CD4-positive, alpha-beta T cell treated with Interleukin-10 for 1 hour (primary cell): ENCODE measurements around the gene RFXANK.
"Not testable (repeated sequence)": the region's sequence is repeated elsewhere in the genome, so short reads cannot be mapped to it uniquely, and the experiment has no call there.

ENCODE experiments used
- DNase-seq: peaks from one replicate; pipeline ENCODE4 v3.0.0-alpha.2; 2020

The RFXANK gene

DNA sequence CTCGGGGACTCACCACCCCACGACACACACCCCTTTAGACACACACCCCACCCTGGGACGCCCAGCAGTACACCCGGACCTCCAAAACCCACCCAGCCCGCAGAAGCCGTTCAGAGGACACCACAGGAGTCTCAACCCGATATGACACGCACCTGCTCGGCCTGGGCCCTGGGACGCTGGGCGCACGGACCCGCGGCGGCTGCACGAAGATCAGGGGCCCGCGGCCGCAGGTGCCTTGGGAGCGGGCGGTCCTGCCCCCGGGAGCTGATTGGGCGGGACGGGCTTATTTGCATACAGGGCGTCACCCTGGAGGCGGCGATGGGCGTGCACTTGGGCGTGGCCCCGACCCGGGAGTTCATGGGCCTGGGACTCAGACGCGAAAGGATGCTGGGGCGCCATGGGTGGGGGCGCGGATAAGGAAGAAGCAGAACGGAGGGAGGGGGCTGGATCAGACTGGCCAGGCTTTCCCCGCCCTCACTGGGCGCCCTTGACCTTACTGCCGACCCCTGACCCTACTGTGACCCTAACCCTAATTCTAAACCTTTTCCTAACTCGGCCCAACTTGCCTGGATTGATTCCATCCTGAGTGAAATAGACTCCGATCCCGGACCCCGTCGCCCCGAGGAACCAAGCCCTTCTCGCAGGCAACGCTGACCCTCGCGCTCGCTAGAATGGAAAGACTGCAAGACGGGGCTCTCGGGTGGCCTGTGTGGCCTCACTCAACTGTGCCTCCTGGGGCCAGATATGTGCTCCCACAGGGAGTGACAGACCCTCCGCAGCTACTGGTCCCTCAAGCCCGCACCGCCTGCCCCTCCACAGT, 21.8 kb upstream of the RFXANK start, which contains the start of gene MEF2B:
Gene MEF2B (minus strand): TSS at position 211 of the 820 bp plus-strand sequence. CDS start 19,528 bp downstream, outside the sequence.
- peak; percentile 78 for DNase-seq

DNA sequence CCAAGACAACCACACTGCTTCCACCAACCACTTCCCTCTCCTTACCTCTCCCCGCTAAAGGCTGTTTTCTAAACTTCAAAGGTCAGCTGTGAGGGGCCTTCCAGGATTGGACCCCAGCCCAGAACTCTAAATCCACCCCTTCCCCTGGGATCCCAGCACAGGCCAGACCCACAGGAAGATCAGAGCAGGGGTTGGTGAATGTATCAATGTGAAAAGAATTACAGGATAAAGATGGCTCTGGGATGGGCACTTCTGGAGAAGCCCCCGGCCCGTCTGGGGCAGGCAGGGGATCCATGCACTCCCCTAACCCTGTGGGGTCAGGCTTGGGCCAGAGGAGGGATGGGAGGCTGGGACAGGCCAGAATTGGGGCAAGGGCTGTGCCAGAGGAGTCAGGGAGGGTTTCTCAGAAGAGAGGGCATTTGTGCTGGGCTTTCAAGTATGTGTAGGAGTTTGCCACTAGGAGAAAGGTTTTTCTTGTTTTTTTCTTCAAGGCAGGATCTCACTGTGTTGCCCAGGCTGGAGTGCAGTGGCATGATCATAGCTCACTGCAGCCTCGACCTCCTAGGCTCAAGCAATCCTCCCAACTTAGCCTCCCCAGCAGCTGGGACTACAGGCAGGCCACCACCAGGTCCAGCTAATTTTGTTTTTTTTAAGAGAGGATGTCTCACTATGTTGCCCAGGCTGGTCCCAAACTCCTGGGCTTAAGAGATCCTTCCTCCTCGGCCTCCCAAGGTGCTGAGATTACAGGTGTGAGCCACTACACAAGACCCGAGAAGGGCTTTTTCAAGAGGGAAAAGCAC, 21.0 kb upstream of the RFXANK start:
- DNase-seq: no peak

DNA sequence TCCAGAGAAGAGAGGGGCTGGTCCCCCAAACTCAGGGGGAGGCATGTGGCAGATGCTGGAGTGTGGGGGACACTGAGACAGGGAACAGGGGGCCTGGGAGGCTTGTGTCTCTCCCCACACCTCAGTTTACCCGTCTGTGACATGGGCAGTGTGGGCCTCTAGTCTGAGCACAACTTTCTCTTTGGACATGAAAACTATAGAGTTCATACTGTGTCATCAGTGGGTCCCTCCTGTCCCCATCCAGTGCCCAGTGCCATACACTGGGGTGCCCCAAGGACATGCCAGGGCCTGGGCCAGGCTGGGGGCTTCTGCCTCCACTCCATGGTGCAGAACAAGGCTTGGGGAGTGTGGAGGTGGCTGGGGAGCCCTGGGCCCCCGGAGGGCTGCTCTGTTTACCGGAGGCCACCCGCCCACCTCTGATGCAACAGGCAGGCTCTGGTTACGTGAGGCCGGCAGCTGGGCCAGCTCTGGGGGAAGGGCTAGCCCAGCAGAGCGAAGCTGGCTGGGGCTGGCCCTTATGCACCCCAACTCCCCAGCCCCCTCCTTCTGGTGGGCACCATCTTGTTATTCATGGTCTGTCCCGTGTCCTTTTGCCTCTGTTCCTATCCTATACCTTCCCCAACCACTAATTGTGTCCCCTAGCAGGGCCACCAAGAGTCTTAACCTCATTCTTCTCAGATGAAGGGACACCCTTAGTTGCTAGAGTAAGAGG, 20.1 kb upstream of the RFXANK start:
- DNase-seq: no peak

DNA sequence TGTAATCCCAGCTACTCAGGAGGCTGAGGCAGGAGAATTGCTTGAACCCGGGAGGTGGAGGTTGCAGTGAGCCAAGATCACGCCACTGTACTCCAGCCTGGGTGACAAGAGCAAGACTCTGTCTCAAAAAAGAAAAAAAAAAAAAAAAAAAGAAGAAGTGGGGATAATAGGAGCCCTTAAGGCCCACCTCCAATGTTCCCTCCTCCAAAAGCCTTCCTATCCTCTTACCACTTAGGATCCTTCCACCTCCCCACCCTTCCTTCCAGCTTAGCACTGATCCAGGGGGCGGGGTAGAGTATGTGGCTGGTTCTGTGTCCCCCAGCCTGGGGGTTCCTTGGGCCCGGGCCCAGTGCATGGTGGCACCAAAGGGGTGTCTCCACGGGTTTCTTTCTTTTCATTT, 18.8 kb upstream of the RFXANK start:
- DNase-seq: not testable (repeated sequence)

DNA sequence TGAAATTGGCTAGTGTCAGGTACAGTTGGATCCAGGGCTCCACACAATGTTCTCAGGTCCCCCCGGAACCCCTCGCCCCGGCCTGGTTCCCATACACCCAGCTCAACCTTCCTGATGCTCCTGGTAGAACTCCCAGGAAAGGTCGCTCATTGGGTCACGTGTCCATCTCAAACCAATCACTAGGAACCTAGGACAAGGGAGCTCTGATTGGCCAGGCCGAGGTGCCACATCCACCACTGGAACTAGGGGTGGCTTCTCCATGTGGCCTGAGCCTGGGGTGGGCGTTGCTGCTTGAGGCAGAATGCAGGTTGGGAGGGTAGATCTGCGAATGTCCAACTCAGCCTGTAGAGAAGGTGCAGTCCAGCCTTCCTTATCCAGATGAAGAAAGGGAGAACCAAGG, 15.1 kb upstream of the RFXANK start:
- no peak for DNase-seq

DNA sequence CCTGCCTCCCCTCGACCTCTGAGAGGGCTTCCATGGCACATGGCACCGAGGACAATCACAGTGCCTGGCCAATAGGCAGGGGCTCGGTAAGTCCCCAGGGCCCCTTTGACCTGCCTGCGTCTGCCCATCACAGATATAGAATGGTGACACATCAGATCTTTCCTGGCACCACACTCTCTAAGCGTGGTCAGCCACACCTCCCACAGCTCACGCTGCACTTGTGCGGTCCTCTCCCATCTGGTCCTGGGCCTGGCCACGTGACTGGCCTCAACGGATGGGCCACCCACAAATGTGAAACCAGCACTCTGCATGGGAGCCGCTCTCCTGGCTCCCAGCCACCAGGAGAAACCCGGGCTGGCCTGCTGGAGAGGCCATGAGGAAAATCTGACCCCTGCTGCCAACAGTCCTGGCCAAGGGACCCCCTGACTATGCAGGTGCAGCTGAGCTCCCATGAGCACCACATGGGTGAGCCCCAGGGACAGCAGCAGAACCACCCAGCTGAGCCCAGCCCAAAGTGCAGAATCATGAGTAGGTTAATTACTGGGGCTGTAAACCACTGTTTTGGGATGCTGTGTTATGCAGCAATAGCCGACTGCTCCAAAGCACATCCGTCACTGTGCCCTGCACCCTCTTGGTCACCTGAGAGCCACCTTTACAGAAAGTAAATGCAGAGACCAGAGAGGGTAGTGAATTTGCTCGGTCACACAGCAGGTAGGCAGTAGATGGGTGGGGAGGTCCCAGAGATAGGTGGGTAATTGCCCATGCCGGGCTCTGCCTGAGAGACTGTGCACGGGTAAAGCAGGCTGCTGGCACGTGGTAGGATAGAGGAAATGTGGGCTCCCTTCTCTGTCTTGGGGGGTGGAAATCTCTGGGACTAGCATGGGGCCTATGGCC, 12.3 kb upstream of the RFXANK start:
- DNase-seq: no peak

DNA sequence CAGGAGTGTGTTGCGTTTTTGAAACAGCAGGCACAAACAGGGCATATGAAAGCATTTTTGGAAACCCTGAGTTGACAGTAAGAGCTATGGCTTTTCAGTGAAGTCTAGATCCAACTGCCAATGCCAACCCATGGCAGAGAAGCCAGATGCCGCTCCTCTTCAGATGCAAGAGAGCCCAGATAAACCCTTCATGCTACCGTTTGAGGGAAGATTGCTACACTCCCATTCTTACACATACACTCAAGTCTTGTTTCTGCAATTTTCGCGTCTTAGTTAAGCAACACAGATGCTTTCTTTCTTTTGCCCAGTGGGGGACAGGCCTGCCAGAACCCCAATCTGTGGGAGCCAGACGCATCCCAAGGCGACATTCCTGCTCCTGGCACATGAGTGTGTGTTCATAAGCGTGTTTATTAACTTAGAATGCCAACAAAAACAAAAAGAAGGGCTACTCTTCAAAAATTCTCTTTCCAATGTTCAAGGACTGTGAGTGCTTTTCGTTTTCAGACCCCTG, 10.5 kb upstream of the RFXANK start:
- no peak for DNase-seq

DNA sequence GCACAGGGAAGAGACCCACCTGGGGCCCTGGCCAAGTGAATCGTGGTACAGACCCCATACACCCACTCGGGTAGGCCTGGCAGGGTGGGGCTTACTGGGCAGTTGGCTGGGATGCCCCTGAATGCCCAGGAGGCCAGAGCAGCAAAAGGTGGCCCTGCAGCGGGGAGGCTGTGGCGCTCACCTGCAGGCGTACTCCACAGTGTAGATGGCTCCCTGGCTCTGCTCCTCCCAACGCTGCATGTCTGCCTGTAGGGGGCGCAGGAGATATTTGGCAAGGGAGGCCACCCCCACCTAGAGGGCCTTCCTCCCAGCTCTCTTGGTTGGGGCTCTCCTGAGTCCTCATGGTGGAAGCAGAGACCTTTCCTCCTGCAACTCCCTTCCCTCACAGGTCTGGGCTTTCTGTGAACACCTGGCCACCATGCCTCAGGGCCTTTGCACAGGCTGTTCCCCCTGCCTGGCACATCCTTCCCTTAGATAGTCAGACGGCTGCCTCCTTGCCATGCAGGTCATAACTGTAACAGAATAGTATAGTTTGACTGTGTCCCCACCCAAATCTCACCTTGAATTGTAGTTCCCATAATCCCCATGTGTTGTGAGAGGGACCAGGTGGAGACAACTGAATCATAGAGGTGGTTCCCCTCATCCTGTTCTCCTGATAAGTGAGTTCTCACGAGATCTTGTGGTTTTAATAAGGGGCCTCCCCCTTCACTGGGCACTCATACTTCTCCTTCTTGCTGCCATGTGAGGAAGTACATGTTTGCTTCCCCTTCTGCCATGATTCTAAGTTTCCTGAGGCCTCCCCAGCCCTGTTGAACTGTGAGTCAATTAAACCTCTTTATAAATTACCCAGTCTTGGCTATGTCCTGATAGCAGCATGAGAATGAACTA, 6.0 kb upstream of the RFXANK start:
- DNase-seq: peak; percentile 72

DNA sequence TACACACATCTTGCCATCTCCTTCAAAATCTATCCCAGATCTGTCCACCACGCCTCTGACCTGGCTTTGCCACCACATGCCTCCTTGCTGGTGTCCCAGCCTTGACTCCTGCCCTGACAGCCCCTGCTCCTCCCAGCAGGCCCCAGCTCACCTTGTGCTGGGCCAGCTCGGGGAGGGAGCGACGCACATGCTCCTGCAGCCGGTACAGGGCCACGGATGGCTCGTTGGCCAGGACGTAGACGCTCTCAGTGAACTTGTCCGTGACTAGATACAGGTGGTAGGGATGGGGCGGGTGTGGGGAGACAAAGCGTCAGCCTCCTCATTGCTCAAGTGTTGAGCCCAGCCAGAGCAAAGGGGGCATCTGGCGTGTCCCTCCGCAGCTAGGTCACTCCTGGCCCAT, 5.3 kb upstream of the RFXANK start:
- no peak for DNase-seq

DNA sequence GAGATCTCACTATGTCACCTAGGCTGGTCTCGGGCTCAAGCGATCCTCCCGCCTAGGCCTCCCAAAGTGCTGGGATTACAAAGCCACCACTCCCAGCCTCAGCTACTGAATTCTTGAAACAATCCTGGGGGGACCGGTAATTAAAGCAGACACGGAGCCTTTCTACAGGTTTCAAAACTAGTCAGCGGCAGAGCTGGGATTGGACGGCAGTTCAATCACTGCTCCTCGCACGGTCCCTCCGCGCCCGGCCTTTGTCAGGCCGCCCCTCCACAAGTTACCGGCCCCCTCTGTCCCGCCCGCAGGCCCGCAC, 335 bp upstream of the RFXANK start:
- DNase-seq: no peak

DNA sequence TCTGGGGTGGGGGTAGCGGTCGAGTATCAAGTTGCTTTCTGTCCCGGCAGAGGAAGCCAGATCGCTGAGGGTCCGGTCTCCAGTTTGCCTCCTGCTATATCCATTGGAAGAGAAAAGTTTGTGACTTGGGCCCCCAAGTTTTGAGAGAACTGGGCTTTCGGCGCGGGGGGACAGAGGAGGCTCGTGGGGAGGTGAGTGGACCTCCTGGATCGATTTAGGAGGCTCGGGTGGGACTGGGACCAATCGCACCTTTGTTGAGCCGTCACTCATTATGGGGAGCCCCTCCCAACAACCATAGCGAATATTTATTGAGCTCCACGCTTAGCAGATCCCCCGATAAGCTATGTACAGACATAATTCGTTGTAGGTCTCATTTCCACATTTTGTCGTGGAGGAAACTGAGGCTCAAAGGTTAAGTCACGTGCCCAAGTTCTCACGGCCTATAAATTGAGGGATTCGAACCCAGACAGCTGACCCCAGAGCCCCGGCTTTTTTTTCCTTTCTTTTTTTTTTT, 909 bp downstream of the RFXANK start:
- DNase-seq: no peak

DNA sequence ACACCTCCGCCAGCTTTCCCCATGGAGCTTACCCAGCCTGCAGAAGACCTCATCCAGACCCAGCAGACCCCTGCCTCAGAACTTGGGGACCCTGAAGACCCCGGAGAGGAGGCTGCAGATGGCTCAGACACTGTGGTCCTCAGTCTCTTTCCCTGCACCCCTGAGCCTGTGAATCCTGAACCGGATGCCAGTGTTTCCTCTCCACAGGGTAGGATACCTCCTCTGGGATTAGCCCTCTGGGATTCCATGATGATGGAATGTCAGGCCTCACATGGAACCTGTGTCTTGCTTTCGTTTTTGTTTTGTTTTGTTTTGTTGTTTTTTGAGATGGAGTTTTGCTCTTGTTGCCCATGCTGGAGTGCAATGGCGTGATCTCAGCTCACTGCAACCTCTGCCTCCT, 1.9 kb downstream of the RFXANK start:
- no peak for DNase-seq

DNA sequence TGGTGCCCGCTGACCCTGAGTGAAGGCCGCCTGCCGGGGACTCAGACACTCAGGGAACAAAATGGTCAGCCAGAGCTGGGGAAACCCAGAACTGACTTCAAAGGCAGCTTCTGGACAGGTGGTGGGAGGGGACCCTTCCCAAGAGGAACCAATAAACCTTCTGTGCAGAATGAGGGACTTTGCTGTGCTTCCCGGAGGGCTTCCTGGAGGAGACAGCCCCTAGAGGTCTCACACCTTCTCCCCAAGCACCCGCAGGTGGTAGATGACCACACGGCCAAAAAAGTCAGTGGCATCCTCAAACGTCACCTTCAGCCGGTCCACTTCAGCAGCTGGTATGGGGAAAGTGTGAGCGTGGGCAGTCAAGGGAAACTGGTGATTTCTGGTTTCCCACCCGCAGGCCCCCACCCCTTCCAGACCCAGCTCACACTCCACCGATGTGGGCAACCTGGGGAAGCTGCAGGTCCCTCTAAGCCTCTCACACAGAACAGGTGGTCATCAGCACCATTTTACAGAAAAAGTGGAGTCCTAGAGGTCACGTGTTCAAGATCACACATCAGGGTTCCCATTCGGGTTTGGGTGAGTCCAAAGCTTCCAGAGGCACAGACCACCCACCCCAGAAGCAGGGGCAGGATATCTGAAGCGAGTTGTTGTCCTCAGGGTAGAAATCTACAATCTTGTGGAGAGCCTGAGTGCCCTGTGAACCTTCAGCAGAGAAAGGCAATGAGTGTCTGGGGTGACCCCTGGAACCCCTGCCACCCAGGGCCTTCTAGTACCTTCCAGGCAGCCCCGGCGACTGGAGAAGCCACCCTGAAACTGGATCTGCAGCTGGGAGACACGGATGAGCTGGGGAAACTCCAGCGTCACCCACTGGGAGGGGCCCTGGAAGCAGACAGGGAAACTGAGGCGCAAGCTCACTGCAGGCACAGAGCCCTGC, 9.9 kb downstream of the RFXANK start:
- DNase-seq: no peak

DNA sequence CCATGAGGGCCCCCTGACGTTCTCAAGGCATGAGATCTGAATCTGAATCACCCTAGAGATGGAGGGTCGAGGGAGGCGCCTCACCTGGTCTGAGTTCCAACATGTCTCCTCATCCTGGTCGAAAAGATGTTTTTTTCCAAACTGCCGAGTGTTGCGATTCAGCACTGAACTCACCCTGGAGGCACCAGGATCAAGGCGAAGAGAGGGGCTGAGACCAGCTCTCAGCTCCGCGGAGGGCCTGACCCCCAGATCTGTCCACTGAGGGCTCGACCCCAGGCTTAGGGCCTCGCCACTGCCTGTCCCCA, 10.6 kb downstream of the RFXANK start:
- no peak for DNase-seq

DNA sequence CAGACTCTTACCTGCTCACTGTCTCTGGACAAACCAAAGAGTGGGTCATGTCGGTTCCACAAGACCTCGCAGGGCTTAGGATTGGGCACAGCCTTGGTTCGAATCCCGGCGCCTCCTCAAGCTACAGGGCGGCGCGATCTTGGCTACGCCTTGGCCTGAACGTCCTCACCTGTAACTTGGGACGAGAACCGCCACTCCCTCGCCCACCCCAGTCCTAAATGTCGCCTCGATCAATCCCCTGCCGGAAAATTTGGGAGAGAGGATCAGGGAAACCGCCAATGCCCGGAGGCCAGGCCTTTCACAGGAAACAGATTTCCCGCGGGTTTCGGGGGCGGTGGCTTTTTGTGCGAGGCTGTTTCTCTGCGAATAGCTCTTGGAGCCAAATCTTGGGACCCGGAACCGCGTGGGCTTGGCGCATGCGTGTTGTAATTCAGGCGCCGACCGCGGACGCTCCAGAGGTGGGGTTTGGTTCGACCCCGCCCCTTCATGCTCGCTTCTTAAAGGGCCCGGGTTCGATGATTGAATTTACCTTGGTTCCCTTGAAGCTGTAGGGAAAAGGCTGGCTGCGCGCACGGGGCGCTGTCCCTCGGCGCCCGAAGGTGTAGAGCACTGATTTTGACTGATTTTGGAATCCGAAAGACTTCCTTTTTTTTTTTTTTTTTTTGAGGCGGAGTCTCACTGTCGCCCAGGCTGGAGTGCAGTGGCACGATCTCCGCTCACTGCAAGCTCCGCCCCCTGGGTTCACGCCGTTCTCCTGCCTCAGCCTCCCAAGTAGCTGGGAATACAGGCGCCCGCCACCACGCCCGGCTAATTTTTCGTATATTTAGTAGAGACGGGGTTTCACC, 11.2 kb downstream of the RFXANK start, which contains the start of gene NR2C2AP:
Gene NR2C2AP (minus strand): TSS at position 403 of the 845 bp plus-strand sequence. CDS start 354 bp downstream, at position 49.
- DNase-seq: peak; percentile 93

DNA sequence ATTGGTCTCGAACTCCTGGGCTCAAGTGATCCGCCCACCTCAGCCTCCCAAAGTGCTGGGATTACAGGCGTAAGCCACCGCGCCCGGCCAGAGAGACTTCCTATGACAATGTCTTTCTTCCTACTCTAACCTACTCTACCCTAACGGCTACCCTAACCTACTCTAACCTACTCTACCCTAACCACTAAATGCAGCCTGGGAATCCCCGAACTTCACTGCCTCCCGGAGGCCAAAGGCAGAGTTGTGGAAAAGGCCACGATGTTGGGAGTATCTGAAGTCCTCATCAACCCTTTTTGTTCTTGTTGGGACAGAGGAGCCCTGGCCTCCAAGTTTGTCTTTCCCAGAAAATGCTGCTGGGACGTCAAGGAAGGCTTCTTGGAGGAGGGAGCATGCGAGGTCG, 12.1 kb downstream of the RFXANK start:
- DNase-seq: no peak

DNA sequence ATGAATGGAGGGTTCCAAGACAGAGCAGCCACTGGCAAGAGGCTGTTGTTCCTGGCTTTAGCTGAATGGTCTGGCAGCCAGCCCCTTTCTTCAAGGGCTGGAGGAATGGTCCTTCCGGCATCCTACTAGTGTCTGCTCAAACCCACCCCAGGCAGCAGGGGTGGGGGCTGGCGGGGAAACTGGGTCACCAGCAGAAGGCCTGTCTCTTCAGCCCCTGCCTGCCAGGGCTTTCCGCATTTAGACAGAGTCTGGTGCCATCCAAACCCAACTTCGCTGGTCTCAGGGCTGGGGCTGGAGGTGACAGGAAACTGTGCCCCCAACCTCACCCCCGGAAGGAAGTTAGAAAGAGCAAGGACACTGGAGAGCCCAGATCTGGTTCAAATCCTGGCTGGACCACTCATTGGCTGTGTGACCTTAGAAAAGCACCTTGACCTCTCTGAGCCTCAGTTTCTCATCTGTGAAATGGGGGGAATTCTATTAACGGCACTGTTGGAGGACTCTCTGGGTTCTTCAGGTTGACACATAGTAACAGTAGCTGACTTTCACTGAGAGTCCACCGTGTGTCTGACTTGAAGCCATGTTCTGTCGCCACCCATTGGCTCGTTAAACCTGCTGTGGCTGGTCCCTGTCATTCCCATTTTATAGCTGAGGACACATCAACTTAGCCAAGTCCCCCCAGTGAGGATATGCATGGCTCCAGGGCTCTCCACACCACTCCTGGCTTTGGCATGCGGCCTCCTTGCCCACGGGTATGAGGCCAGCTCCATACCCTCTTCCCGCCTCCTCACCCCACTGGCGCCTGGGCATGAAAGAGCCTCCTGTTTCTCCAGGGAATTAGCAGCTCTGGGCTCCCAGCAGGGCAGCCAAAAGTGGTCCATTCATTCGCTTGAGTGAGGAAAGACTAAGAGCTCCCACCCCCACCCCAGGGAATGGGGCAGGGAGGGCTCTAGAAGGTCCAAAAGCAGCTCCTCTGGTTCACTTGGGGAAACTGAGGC, 13.7 kb downstream of the RFXANK start:
- DNase-seq: no peak

DNA sequence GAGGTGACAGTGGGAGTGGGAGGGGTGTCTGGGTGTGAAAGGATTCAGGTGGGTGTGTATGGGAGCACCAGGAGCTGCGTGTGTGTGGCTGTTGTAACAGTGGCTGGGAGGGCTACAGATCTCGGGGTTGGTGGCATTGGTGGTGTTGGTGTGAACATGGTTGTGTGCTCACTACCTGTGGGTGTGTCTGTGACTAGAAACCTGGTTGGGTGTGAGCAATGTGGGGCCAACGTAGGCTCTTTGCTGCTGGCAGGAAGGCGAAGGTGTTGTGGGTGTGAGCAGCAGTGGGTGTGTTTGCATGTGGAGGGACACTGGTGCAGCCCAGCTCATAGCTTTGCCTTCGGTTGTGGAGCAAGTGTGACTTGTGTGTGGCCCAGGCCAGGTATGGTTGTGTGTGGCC, 14.9 kb downstream of the RFXANK start:
- DNase-seq: no peak
